HepG2 (cell line): ENCODE data around the gene TMEM217. TPM values are rescaled to one million over a fixed set of nuclear protein-coding genes. Genes with fewer than 3 reads are reported as not detected.
A peak's percentile ranks its signal among the peaks of the same experiment; 100 is the strongest.

ENCODE experiments used
- AHR ChIP-seq: IDR thresholded peaks from 2 replicates; pipeline ENCODE4 v1.6.1; 2018; ENCODE audit warnings: missing genetic modification reagents, missing compliant biosample characterization
- ARNT ChIP-seq: fragments of 450-650 bp; IDR thresholded peaks from 2 replicates; pipeline ENCODE4 v1.6.1; 2017
- ATRX ChIP-seq: sonication (generic); formaldehyde crosslinking; IDR thresholded peaks from 2 replicates; pipeline ENCODE4 v1.4.0; 2020; ENCODE audit warnings: missing genetic modification reagents, borderline replicate concordance
- CHCHD3 ChIP-seq: sonication (generic); formaldehyde crosslinking; IDR thresholded peaks from 2 replicates; pipeline ENCODE4 v1.8.0; 2022; ENCODE audit warnings: mild to moderate bottlenecking, missing genetic modification reagents, moderate library complexity
- ISL2 ChIP-seq: sonication (generic); formaldehyde crosslinking; IDR thresholded peaks from 2 replicates; pipeline ENCODE4 v1.5.0; 2020; ENCODE audit warnings: missing genetic modification reagents
- JUND ChIP-seq: sonication (generic); formaldehyde crosslinking; IDR thresholded peaks from 2 replicates; pipeline ENCODE4 v1.8.0; 2022; ENCODE audit warnings: mild to moderate bottlenecking, missing genetic modification reagents
- MAFF ChIP-seq: IDR thresholded peaks from 2 replicates; pipeline ENCODE4 v1.6.1; 2011; ENCODE audit warnings: low read depth, low read length, improper control_type of control experiment
- NR0B2 ChIP-seq: sonication (generic); formaldehyde crosslinking; IDR thresholded peaks from 2 replicates; pipeline ENCODE4 v1.4.0; 2020; ENCODE audit warnings: mild to moderate bottlenecking, missing genetic modification reagents
- PAF1 ChIP-seq: IDR thresholded peaks from 2 replicates; pipeline ENCODE4 v1.6.1; 2016; ENCODE audit warnings: missing genetic modification reagents, missing compliant biosample characterization
- PRPF4 ChIP-seq: fragments of 200-400 bp; formaldehyde crosslinking; IDR thresholded peaks from 2 replicates; pipeline ENCODE4 v1.6.1; 2016; ENCODE audit warnings: low read length, low read depth; ENCODE audit not compliant: poor library complexity, severe bottlenecking
- RBFOX2 ChIP-seq: fragments of 200-400 bp; formaldehyde crosslinking; IDR thresholded peaks from 2 replicates; pipeline ENCODE4 v1.6.1; 2017; ENCODE audit warnings: low read depth, mild to moderate bottlenecking, low read length
- SMAD3 ChIP-seq: sonication (generic); formaldehyde crosslinking; IDR thresholded peaks from 2 replicates; pipeline ENCODE4 v1.4.0; 2020; ENCODE audit warnings: missing genetic modification reagents
- SP2 ChIP-seq: sonication (generic); formaldehyde crosslinking; IDR thresholded peaks from 2 replicates; pipeline ENCODE4 v1.5.1; 2020; ENCODE audit warnings: mild to moderate bottlenecking, missing genetic modification reagents
- SPEN ChIP-seq: sonication (generic); formaldehyde crosslinking; IDR thresholded peaks from 2 replicates; pipeline ENCODE4 v1.5.1; 2020; ENCODE audit warnings: low read depth, mild to moderate bottlenecking, missing genetic modification reagents
- SRY ChIP-seq: sonication (generic); formaldehyde crosslinking; IDR thresholded peaks from 2 replicates; pipeline ENCODE4 v1.8.0; 2022; ENCODE audit warnings: mild to moderate bottlenecking, missing genetic modification reagents
- TEAD3 ChIP-seq: optimal IDR thresholded peaks from 2 replicates; pipeline ENCODE3; 2016; ENCODE audit warnings: borderline replicate concordance
- TRIM22 ChIP-seq: fragments of 450-650 bp; IDR thresholded peaks from 2 replicates; pipeline ENCODE4 v1.6.1; 2017
- ZFP41 ChIP-seq: sonication (generic); formaldehyde crosslinking; IDR thresholded peaks from 2 replicates; pipeline ENCODE4 v1.4.0; 2020; ENCODE audit warnings: mild to moderate bottlenecking, missing genetic modification reagents, borderline replicate concordance
- ZNF207 ChIP-seq: fragments of 450-650 bp; IDR thresholded peaks from 2 replicates; pipeline ENCODE4 v1.6.1; 2016; ENCODE audit warnings: antibody characterized with exemption, borderline replicate concordance
- ZNF251 ChIP-seq: sonication (generic); formaldehyde crosslinking; IDR thresholded peaks from 2 replicates; pipeline ENCODE4 v1.9.0; 2021; ENCODE audit warnings: mild to moderate bottlenecking, missing genetic modification reagents
- ZNF281 ChIP-seq: sonication (generic); formaldehyde crosslinking; IDR thresholded peaks from 2 replicates; pipeline ENCODE4 v1.4.0; 2020; ENCODE audit warnings: missing genetic modification reagents, borderline replicate concordance
- ZNF460 ChIP-seq: sonication (generic); formaldehyde crosslinking; IDR thresholded peaks from 2 replicates; pipeline ENCODE4 v1.5.1; 2020; ENCODE audit warnings: missing genetic modification reagents, mild to moderate bottlenecking, borderline replicate concordance
- ZNF510 ChIP-seq: sonication (generic); formaldehyde crosslinking; IDR thresholded peaks from 2 replicates; pipeline ENCODE4 v1.4.0; 2020; ENCODE audit warnings: low read depth, mild to moderate bottlenecking, missing genetic modification reagents
- ZNF556 ChIP-seq: sonication (generic); formaldehyde crosslinking; IDR thresholded peaks from 2 replicates; pipeline ENCODE4 v1.4.0; 2020; ENCODE audit warnings: mild to moderate bottlenecking, missing genetic modification reagents, borderline replicate concordance
- ZNF691 ChIP-seq: sonication (generic); formaldehyde crosslinking; IDR thresholded peaks from 2 replicates; pipeline ENCODE4 v1.4.0; 2020; ENCODE audit warnings: missing genetic modification reagents, low read depth, mild to moderate bottlenecking, borderline replicate concordance
- ZNF788 ChIP-seq: sonication (generic); formaldehyde crosslinking; IDR thresholded peaks from 2 replicates; pipeline ENCODE4 v1.5.0; 2020; ENCODE audit warnings: mild to moderate bottlenecking, missing genetic modification reagents, borderline replicate concordance
- polyA plus RNA-seq, 8 experiments: library from polyadenylated mRNA; depleted of rRNA in 3 of 8; stranded (reverse) in 7 of 8; unstranded in 1 of 8; fragments of >200 nt; fragmentation: Illumina TruSeq in 4 of 8; extraction: Trizol in 4 of 8; gene quantifications; 2 replicates each; pipeline versions ENCODE4 v1.2.1 to v1.2.3, GENCODE V29; 2011 to 2016; ENCODE audit warnings: low read depth in 4 of 8, missing spikeins in 1 of 8, mixed read lengths in 1 of 8; ENCODE audit not compliant: insufficient read depth in 1 of 8
- total RNA-seq, 5 experiments: library from RNA; depleted of rRNA; stranded (reverse); fragments of >200 nt; fragmentation: Illumina TruSeq; extraction: Trizol; gene quantifications; 2 replicates each; pipeline ENCODE4 v1.2.3, GENCODE V29; 2016; ENCODE audit warnings: low read depth in 1 of 5

TMEM217 gene
- total and polyA plus RNA-seq, 2 of the 13 experiments (the other 11 are each of a cell fraction or from before 2014, with no cell fraction given) = 2.3 to 3.4 TPM

GRCh38 chr6:37222125-37222967 lies 35.6 kb downstream of the TMEM217 start (continued):
- TF ChIP-seq NR0B2 (CRISPR knock-in tag) (no peak), PRPF4 (no peak), MAFF (no peak), PAF1 (CRISPR knock-in tag) (no peak), SMAD3 (CRISPR knock-in tag) (0 out of 2 replicates have a peak, but pooled peaks have one; percentile 57), ZNF460 (CRISPR knock-in tag) (peak; percentile 69; the same call in 1 of the 2 replicates), ZNF207 (no peak), SP2 (CRISPR knock-in tag) (no peak), ZNF788 (CRISPR knock-in tag) (no peak), TRIM22 (no peak), CHCHD3 (CRISPR knock-in tag) (no peak), ZNF510 (CRISPR knock-in tag) (peak; percentile 82), SRY (CRISPR knock-in tag) (no peak; the same call in 1 of the 2 replicates), JUND (CRISPR knock-in tag) (no peak), TEAD3 (CRISPR knock-in tag) (peak; percentile 9), ATRX (CRISPR knock-in tag) (no peak), ZNF556 (CRISPR knock-in tag) (peak; percentile 42; the same call in 1 of the 2 replicates), ARNT (no peak), RBFOX2 (no peak), ZNF281 (no peak), ZFP41 (CRISPR knock-in tag) (0 out of 2 replicates have a peak, but pooled peaks have one; percentile 31), ZNF251 (CRISPR knock-in tag) (no peak), ZNF691 (peak; percentile 88; the same call in 1 of the 2 replicates), SPEN (CRISPR knock-in tag) (peak; percentile 74), AHR (peak; percentile 34), ISL2 (CRISPR knock-in tag) (peak; percentile 37; the same call in 1 of the 2 replicates)
